NCI-H460 (cell line): ENCODE results near the gene B3GALT4. TPM values are rescaled to one million over a fixed set of nuclear protein-coding genes. Genes with fewer than 3 reads are reported as not detected.
"Not testable (repeated sequence)": the region's sequence is repeated elsewhere in the genome, so short reads cannot be mapped to it uniquely, and the experiment has no call there.

Experiments used
- DNase-seq: peaks from one replicate; pipeline ENCODE4 v3.0.0-alpha.2; 2016; ENCODE audit warnings: low read depth; ENCODE audit errors: extremely low read depth
- polyA plus RNA-seq: library from polyadenylated mRNA; depleted of rRNA; stranded (reverse); fragments of >200 nt; gene quantifications from 2 replicates; pipeline ENCODE4 v1.2.3, GENCODE V29; 2014; cell fraction: nucleus; rRNA removed
- total RNA-seq: library from RNA; depleted of rRNA; stranded (reverse); fragments of >200 nt; shearing (Covaris generic); gene quantifications from 2 replicates; pipeline ENCODE4 v1.2.3, GENCODE V29; 2014; rRNA removed

The B3GALT4 gene, protein sequence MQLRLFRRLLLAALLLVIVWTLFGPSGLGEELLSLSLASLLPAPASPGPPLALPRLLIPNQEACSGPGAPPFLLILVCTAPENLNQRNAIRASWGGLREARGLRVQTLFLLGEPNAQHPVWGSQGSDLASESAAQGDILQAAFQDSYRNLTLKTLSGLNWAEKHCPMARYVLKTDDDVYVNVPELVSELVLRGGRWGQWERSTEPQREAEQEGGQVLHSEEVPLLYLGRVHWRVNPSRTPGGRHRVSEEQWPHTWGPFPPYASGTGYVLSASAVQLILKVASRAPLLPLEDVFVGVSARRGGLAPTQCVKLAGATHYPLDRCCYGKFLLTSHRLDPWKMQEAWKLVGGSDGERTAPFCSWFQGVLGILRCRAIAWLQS
- total RNA-seq, result 0.69 and 1.8 TPM in 2 replicates
- polyA plus RNA-seq, result 0.86 and 1.4 TPM in 2 replicates

DNA sequence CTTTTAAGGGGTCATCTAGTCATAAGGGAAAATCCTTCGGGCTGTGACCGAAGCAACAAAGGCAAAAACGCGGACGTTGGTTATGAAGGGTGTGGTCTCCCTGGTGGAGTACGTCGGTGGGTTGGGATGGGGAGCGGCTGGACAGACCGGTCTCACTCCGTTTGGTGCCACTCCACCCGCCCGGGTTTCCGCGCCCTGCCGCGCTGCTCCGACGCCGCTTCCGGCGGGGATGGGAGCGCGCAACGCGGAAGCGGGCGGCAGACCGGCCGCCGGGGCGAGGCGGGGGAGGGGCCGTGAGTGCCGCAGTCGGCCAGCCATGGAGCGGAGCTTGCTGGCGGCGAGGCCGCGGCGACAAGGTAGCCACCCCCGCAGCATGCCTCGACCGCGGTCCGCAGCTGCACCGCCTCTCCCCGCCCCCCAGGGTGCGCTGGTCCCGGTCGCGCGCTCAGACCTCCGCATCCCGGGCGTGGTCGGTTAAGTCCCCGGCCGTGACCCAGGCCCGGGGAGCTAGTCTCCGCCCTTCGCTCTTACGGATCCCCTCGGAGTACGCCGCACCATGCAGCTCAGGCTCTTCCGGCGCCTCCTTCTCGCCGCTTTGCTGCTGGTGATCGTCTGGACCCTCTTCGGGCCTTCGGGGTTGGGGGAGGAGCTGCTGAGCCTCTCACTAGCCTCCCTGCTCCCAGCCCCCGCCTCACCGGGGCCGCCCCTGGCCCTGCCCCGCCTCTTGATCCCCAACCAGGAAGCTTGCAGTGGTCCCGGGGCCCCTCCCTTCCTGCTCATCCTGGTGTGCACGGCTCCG is at the start of gene B3GALT4:
Gene B3GALT4 (plus strand): TSS at position 260 of the 799 bp plus-strand sequence. CDS start 297 bp downstream, at position 557.
- peak; percentile 66 for DNase-seq

DNA sequence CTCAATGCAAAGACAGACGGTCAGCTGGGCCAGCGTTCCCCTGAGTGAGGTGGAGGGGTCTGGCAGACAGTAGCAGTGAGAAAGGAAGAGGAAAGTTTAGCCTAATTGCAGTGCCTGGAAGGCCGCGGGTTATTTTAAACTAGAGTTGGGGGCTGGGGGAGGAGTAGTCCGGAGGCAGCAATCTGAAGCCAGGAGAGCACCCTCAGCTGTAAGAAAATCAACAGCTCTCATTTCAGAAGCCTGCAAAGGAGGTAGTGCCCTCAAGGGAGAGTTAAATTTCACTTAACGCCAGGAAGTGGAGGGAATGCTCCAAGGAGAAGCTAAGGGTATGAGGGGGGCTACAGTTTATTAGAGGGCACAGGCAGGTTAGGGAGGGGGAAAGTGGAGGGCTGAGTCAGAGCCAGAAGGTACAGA is 41.7 kb upstream of the B3GALT4 start:
- no peak for DNase-seq

DNA sequence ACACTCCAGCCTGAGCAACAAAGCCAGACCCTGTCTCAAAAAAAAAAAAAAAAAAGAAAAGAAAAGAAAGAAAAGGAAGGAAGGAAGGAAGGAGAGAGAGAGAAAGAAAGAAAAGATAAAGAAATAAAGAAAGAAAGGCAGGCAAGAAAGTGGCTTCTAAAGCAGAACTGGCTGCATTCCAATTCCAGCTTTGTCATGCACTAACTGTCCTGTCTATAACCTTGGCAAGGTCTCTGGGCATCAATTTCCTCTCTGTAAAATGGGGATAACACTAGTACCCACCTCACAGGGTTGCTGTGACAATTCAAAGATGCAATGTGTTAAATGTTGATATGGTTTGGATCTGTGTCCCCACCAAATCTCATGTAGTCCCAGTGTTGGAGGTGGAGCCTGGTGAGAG is 40.6 kb upstream of the B3GALT4 start:
- DNase-seq, result no peak

DNA sequence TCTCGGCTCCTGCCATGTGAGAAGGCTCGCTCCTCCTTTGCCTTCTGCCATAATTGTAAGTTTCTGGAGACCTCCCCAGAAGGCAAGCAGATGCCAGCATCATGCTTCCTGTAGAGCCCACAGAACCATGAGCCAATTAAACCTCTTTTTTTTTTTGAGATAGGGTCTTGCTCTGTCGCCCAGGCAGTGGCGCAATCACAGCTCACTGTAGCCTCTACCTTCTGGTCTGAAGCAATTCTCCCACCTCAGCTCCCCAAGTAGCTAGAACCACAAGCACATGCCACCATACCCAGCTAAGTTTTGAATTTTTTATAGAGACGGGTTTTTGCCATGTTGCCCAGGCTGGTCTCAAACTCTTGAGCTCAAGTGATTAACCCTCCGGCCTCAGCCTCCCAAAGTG is 40.1 kb upstream of the B3GALT4 start:
- no peak for DNase-seq

DNA sequence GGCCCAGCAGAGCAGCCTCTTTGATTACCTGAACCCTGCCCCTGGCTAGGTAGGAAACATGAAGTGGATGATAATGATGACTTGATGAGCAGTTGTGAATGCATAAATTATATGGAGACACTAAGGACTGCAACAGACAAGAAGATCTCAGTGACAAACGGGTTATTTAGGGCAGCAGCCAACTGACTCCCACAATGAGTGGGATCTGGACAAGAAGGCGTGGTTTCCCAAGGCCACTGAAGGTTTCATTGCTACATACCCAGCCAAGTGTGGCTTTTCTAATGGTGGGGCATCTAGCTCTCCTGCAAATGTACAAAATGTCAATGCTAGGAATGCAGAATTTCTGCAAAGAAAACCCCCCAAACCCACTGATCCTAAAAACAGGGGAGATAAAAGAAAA is 39.2 kb upstream of the B3GALT4 start:
- DNase-seq, result no peak

DNA sequence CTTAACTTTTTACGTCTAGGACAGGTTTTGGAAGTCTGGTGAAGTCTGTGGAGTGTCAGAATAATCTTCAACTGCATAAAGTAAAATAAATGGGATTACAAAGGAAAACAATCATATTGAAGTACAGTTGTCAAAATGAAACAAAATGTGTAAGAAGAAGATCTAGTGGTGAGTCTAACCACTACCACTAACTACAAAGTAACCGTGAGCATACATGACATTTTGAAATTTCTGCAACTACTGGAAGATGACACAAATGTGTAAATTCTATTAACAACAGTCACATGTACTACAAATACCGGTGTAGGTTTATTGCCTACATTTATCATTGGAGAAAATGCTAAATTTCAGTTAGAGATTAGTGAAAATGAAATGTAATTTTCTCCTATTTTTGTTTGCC is 35.0 kb upstream of the B3GALT4 start:
- DNase-seq, result no peak

DNA sequence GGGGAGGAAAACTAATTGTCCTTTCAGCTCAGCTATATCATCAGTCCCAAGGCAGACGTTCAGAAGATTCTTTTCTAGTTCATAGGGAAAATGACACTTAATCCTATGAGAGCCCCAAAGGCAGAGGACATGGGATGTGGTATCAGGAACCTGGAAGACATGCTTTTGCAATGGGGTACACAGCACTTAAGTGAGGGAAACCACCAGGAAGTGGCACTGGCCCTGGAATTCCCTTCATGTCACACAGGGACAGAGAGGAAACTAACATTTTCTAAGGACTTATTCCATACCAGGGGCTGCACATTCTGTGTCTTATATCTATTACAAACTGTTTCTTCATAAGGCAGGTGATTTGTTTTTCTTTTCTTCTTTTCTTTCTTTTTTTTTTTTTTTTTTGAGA is 33.4 kb upstream of the B3GALT4 start:
- DNase-seq, result no peak

DNA sequence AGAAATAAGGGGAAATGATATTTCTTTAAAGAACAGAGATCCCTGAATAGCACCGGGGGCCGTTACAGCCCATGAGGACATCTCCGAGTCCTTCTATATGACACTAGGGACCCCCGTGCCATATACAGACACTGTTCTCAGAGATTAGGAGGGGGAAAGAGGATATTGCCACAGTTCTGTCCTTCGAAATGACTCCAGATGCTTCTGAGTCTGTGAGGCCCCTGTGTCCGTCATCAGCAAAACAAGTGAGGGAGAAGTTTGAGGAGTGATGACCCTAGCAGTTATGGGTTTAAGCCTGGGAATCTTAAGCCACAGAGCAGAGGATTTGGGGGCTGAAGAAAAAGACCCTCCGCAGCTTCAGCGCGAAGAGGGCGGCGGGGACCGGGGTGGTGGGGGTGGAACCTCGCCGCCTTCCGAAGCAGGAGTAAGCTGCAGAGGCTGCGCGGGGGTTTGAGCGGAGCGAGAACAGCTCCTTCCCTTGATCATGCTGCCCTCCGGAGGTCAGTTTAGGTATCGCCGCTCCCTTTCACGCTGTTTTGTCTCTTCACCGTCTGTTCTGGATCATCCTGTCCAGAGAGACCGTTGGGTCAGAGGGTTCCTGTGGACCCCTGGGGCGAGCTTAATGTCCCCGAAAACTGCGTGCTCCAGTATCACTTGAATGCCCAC is 28.8 kb upstream of the B3GALT4 start:
- peak; percentile 80 for DNase-seq

DNA sequence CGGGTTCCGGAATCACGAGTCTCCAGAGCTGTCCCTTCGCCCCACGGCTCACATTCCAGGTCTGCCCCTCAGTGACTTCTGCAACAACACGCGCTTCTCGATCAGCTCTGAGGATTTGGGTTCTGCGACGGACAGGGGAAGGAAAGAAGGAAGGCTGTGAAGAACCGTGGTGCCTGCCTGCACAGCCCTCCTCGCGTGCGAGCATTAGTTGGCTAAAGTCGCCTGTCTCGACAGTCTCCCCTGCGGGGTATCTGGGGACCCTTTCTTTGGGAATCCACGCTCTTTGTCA is 28.3 kb upstream of the B3GALT4 start:
- DNase-seq, result no peak

DNA sequence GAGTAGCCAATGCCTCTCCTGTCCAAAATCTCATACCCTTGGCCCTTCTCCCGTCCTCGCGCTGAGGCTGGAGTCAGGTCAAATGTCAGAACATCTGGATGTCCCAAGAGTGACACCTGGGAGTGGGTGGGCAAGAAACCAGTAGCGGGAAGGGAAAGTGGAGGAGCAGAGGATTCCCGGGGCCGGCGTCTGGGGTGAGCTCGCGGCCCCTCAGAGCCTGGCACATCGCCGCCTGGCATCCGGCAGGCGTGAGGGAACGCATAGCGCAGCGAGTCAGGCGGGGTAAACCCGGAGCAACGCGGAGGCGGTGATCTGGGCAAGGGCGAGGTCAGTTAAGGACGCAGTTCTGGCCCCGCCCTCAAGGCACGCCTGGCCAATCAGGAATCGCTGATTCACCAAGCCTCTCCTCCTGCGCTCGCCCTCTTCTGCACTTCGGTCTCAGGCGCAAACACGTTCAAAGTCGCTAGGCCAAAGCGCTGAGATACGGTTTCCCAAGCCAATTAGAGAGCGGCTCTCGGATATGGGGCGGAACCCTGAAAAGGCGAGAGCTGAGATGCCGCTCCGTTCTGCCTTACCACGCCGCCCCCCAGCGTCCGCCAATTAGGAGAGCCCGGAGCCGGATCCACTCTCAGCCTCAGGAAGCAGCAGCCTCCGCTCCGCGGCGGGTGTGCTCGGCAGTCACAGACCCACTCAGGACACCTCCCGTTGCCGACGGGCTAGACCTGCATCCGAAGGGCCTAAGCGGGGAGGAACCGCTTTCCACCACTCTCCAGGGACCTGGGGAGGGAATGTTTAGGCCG is 27.8 kb upstream of the B3GALT4 start:
- DNase-seq, result peak; percentile 97

DNA sequence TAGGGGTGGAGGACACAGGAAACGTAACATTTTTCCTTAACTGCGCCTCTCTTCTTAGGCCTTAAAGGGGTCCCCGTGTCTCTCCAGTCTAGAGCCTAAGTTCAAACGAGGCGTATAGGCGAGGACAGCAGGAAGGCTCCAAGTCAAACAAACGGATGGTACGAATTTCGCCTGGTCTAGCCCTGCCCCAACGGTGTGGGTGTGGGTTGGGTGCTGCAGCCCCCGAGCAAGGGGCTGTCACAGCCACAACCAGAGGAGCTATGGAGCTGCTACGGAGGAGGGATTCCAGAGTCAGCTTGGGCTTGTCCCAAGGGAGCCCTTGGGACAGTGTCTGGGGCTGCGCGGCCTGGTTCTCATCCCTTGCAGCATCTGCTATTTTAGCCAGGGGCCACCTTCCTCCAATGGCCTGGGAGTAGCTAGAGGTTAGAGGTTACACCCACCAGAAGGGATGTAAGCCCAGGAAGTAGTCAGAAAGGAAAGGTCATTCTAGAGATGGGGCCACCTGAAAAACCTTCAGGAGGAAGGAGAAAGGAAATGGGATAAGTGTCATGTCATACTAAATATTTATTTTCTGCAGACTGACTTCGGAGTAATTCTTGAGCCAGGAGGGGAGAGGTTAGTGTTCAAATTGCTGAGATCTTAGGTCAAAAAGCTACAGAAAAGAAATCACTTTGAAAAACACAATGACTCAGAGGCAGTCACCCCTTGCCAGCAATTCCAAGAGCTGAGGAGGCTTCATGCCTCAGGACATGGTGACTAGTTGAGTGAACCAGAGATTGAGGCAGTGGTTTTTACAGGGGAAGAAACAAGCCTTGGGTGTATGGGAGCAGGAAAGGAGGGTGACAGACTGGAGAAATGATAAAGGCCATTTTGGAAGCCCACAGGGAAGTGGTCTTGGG is 26.9 kb upstream of the B3GALT4 start:
- no peak for DNase-seq

DNA sequence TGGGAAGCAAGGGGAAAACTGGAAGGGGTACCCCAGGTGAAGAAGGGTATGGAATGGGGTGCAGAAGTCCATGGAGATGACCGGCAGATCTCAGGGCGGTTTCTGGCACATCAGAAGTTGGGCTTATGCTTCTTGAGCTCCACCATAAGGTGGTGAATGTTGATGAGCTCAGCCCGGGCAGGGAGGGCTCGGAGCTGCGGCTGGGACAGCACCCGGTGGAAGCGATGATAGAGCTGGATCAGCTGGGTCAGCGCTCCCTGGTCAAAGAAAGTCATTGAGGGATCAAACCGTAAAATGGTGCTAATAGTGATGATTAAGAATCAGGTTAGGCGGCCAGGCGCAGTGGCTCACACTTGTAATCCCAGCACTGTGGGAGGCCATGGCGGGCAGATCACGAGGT is 26.2 kb upstream of the B3GALT4 start:
- no peak for DNase-seq

DNA sequence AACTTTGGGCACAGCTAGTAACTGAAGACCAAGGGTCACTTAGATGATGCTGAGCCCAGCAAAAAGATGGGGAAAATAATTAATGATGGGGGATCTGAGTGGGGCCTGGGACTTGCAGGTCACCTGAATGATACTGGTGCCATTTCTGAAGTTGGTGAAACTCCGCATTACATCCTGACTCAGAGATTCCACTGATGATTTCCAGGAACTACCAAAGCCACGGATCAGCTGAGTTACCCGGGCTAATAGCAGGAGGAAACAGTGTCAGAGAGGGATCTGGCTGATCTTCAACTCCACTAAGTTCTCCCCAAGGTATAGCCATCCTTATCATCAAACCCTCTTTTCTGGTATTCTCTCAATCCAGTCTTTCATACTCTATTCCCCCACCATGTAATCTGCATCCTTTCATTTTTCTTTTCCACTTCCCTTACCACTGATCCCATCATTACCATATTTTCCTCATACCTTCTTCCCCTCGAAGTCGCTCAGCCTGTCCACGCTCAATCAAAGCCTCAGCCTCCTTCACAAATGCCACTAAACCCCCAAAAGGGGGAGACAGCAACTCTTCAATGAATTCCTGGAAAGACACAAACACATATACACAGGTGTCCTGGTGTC is 25.4 kb upstream of the B3GALT4 start:
- no peak for DNase-seq

DNA sequence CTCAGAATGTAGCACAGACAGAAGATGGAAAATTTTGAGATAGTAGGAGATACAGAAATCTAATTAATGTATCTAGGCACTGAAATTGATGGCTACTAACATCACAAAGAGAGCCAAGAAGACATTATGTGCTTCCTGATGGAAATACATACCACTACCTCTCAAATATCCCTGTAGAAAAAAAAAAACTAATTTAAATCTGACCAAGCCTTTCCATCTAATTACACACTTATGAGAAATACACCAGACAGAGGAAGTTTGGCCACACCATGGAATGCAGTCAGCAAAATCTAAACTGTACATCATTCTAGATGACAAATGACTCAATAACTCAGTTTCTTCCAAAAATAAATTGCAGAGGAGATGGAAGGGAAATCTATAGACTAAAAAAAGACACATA is 24.2 kb upstream of the B3GALT4 start:
- DNase-seq, result no peak

DNA sequence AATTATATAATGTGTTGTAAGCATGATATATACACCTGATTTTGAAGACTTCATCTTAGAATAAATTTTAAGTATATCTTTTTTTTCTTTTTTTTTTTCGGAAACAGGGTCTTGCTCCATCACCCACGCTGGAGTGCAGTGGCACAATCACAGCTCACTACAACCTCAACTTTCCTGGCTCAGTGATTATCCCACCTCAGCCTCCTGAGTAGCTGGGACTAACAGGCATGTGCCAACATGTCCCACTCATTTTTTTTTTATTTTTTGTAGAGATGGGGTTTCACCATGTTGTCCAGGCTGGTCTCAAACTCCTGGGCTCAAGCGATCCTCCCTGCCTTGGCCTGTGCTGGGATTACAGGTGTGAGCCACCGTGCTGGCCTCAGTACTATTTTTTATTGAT is 22.3 kb upstream of the B3GALT4 start:
- no peak for DNase-seq

DNA sequence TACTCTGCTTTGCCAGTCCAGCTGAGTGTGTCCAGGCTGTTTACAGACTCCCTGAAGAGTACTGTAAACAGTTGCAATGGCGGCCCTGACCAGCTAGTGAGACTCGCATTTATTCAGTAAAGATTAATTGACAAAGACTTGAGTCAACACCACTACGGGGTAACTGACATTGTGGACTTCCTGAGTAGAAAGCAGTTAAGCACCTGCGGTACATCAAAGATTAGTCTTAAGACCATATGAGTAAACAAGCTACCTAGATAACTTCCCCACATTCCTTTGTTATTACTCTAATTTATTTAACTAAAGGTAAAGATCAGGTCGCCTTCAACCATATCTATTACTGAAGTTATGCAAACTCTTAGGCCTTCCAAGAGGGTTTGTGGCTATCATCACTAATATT is 17.9 kb upstream of the B3GALT4 start:
- DNase-seq, result no peak

DNA sequence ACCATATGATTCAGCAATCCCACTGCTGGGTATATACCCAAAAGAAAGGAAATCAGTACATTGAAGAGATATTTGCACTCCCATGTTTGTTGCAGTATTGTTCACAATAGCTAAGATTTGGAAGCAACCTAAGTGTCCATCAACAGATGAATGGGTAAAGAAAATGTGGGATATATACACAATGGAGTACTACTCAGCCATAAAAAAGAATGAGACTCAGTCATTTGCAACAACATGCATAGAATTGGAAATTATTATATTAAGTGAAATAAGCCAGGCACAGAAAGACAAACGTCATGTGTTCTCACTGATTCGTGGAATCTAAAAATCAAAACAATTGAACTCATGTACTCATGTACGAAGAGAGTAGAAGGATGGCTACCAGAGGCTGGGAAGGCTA is 14.4 kb upstream of the B3GALT4 start:
- not testable (repeated sequence) for DNase-seq

DNA sequence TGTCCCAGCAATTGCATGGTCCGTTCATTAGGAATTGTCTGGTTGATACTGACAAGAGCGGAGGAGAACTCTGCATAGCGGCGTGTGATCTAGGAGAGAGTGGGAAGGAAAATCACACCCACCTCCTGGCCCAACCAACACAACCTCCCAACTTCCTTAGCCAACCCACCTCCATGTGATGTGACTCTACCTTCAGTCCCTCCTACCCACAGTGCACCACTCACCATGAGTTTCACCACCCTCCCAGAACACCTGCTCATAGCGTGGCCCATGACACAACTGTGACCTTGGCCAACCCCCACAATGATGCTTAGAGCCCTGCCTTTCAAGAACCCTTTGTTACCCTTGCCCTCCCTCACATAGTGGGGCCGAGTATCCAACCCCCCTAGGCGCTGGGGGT is 12.9 kb upstream of the B3GALT4 start:
- DNase-seq, result no peak

DNA sequence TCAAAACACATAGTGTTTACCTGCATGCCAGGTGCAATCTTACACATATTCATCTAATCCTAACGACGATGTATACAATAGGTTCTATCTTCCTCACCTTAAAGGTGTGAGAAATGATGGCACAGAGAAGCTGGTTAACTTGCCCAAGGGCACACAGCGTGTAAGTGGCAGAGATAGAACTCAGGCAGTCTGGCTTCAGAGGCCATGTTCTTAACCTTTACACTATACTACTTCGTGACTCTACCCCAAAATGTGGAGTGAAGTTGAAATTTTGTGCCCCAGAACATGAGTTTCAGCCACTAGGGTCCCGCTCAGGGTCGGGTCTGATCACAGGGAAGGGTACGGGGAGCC is 5.8 kb upstream of the B3GALT4 start:
- DNase-seq, result no peak
